GM12891 (cell line): Measurements from ENCODE around the gene TRIB2.

ENCODE experiments used
- DNase-seq: peaks from one replicate; pipeline ENCODE4 v3.0.0; 2011; ENCODE audit warnings: low spot score; ENCODE audit not compliant: insufficient read length
- FAIRE-seq: peaks from 2 replicates; lab custom pipeline; 2011; peaks lifted over from hg19 to GRCh38; lab: Jason Lieb, UNC
- PAX5 ChIP-seq: IDR thresholded peaks from 2 replicates; pipeline ENCODE4 v1.6.1; 2011; ENCODE audit warnings: low read length, moderate library complexity, mild to moderate bottlenecking; ENCODE audit not compliant: insufficient read depth, severe bottlenecking
- POLR2A ChIP-seq: IDR thresholded peaks from 2 replicates; pipeline ENCODE4 v1.6.1; 2011; ENCODE audit warnings: low read depth, low read length, control low read depth
- POLR2AphosphoS5 ChIP-seq: IDR thresholded peaks from 2 replicates; pipeline ENCODE4 v1.6.1; 2011; ENCODE audit warnings: low read depth, low read length, control low read depth
- POU2F2 ChIP-seq: IDR thresholded peaks from 2 replicates; pipeline ENCODE4 v1.6.1; 2011; ENCODE audit warnings: low read depth, mild to moderate bottlenecking, control low read depth, low read length, moderate library complexity
- SPI1 ChIP-seq: IDR thresholded peaks from 2 replicates; pipeline ENCODE4 v1.6.1; 2011; ENCODE audit warnings: low read depth, low read length, control low read depth
- TAF1 ChIP-seq: IDR thresholded peaks from 2 replicates; pipeline ENCODE4 v1.6.1; 2011; ENCODE audit warnings: low read depth, low read length, control low read depth

Gene TRIB2

GRCh38 chr2:12712881-12713280, 3.9 kb upstream of the TRIB2 start:
- FAIRE-seq: no peak
- no peak for DNase-seq
- TF ChIP-seq POU2F2 (no peak), PAX5 (no peak), POLR2A (no peak), TAF1 (no peak), SPI1 (no peak), POLR2AphosphoS5 (no peak)

DNA sequence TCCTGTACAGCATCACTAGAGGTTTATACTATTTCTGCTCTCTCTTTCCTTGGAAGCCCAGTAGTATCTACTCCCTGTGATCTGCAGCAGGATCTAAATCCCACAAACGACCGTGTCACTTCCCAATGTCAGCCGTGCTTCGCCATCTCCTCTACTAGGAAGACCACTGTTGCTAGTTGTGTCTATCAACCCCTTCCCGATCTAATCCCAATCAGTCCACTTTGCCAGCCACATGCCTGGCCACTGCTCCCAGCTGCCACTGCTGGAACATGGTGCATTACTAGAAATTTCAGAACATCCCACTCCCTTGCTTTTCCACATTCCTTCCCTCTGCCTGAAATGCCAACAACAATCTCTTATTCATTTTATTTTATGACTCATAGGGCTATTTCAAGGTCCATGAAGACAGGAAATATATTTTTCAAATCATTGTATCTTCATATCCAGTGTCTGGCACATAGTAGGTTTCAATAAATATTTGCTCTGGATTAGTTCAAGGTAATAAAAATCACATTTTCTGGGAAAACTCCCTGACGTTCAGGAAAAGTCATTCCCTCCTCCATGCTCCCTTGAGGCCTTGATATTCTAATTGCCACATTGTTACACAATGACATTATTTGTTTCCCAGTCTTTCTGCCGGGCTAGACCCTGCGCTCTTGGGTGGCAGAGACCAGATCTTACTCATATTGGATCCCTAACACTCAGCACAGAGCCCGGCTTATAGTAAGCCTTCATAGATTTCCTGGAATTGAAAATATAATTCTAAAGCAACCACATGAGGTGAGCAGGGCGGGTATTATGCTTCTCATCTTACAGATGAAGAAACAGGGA, 2.1 kb upstream of the TRIB2 start:
- FAIRE-seq: no peak
- no peak for DNase-seq
- no peak for TF ChIP-seq POLR2A
- no peak for TF ChIP-seq POU2F2
- TF ChIP-seq PAX5: no peak
- no peak for TF ChIP-seq POLR2AphosphoS5
- TF ChIP-seq TAF1: no peak
- no peak for TF ChIP-seq SPI1

GRCh38 chr2:12715258-12716031, 1.3 kb upstream of the TRIB2 start:
- TF ChIP-seq SPI1 (no peak), POLR2A (no peak), POU2F2 (no peak), TAF1 (no peak), PAX5 (no peak), POLR2AphosphoS5 (no peak)
- FAIRE-seq (no peak), DNase-seq (no peak)

GRCh38 chr2:12716032-12716281, 779 bp upstream of the TRIB2 start:
- FAIRE-seq: no peak
- TF ChIP-seq TAF1 (no peak), SPI1 (no peak), POLR2A (no peak), PAX5 (no peak), POLR2AphosphoS5 (no peak), POU2F2 (no peak)
- peak; percentile 42 for DNase-seq

DNA sequence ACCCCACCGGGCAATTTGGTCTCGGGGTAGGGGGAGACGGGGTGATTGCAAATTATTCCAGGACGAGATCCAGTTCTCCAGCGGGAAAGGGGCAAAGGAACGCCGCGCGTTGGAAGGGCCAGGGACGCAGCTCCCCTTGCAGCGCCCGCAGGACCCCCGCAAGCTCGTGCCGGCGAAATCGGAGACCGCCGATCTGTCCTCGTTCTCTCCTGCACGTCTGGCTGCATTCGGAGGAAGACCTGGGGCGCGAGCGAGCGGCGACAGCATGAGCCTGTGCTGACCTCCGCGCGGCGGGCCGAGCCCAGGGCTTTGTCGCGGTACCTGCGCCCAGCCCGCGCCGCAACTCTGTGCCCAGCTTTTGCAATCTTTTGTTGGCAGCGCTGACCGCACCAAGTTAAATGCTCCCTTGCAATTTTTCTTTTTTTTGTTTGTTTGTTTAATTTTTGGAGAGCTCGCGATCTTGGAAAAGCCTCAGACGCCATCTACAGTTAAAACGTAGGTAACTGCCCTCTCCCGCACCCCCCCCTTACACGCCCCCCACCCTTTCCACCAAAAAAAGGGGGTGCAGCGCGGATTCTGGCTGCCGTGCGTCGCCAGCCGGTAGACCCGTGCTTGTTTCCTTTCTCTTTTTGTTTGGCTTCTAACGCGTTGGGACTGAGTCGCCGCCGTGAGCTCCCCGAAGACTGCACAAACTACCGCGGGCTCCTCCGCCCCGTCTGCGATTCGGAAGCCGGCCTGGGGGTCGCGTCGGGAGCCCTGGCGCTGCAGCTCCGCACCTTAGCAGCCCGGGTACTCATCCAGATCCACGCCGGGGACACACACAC, 667 bp downstream of the TRIB2 start:
- FAIRE-seq (peak; percentile 33), DNase-seq (peak; percentile 43)
- TF ChIP-seq TAF1: no peak
- TF ChIP-seq POU2F2: no peak
- no peak for TF ChIP-seq POLR2AphosphoS5

GRCh38 chr2:12718015-12718671, 1.4 kb downstream of the TRIB2 start:
- TF ChIP-seq POLR2AphosphoS5 (no peak), POLR2A (no peak), PAX5 (no peak), SPI1 (no peak), TAF1 (no peak), POU2F2 (no peak)
- FAIRE-seq (peak; percentile 13), DNase-seq (no peak)

GRCh38 chr2:12718711-12719399, 2.1 kb downstream of the TRIB2 start:
- DNase-seq (no peak), FAIRE-seq (no peak)
- TF ChIP-seq TAF1 (no peak), POU2F2 (no peak), POLR2A (no peak), SPI1 (no peak)
